H1 (cell line): ENCODE measurements around the gene CSNK2B. TPM values are rescaled to one million over a fixed set of nuclear protein-coding genes. Genes with fewer than 3 reads are reported as not detected.
A peak's percentile ranks its signal among the peaks of the same experiment; 100 is the strongest.

Experiments used
- polyA plus RNA-seq, 7 experiments: library from polyadenylated mRNA; depleted of rRNA in 3 of 7; stranded (reverse) in 5 of 7; unstranded in 2 of 7; fragments of >200 nt in 5 of 7; fragments of 200-250 nt in 2 of 7; gene quantifications; 1 replicate in 5 of 7; 2 replicates in 1 of 7; 4 replicates in 1 of 7; pipeline versions ENCODE4 v1.2.1 to v1.2.3, GENCODE V29; 2011 to 2013; ENCODE audit warnings: missing spikeins in 2 of 7, mixed read lengths in 2 of 7
- total RNA-seq: library from RNA; stranded (reverse); fragmentation: NEBNext Ultra II Directional; extraction: Animal tissue kit (Norgen Biotek cat#: 25700); gene quantifications from 2 replicates; pipeline ENCODE4 v1.2.1, GENCODE V29; 2021
- TF ChIP-seq, protein P1 (sequence below), 3 experiments: IDR thresholded peaks; 1 replicate in 2 of 3; 2 replicates in 1 of 3; pipeline versions ENCODE4 v1.5.1 to v1.6.1; 2011; ENCODE audit warnings: low read length in 3 of 3, mild to moderate bottlenecking in 3 of 3, inconsistent platforms in 2 of 3, low read depth in 1 of 3, moderate library complexity in 1 of 3; ENCODE audit not compliant: insufficient read depth in 1 of 3; ENCODE audit errors: control extremely low read depth in 1 of 3

CSNK2B gene
- total and polyA plus RNA-seq, 2 of the 8 experiments (the other 6 are each of a cell fraction or from before 2014, with no cell fraction given) = 169 to 208 TPM

DNA sequence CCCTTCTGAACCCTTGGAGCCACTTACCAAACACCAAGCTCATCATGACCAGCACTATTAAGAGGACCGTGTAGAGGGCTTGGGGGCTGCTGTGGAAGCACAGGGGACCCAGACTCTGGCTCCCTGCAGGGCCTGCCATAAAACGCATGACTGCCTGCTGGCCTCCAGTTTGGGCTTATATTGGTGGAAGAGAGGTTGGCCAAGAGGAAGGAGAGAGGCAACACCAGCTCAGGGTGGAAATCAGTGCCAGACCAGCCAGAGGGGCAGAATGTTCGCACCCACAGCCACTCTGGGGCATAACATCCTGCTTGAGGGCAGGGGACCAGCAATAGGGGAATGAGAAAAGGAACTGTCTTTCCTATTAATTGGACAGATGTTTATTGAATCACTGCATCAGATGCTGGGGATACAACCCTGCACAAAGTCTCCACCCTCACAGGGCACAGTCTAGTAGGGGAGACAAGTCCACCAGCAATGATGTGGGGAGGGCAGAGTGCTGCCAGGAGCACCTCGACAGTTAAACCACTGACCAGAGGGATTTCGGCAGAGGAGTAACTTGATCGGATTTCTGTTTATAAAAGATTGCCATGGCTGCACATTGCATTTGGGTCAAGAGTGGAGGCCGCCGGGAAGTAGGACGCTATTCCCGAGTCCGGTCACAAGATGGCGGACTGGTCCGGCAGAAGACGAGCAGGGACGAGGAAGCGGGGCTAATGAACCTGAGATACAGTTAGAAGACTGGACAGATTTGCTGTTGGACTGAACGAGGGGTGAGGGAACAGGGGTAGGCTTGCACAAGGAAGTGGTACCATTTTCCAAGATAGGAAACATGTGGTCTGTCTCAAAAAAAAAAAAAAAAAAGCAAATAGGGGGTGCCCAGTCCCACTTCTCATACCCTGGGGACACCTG, 14.6 kb downstream of the CSNK2B start, which contains the start of gene LY6G5C (continued):
- TF ChIP-seq, protein P1, sequence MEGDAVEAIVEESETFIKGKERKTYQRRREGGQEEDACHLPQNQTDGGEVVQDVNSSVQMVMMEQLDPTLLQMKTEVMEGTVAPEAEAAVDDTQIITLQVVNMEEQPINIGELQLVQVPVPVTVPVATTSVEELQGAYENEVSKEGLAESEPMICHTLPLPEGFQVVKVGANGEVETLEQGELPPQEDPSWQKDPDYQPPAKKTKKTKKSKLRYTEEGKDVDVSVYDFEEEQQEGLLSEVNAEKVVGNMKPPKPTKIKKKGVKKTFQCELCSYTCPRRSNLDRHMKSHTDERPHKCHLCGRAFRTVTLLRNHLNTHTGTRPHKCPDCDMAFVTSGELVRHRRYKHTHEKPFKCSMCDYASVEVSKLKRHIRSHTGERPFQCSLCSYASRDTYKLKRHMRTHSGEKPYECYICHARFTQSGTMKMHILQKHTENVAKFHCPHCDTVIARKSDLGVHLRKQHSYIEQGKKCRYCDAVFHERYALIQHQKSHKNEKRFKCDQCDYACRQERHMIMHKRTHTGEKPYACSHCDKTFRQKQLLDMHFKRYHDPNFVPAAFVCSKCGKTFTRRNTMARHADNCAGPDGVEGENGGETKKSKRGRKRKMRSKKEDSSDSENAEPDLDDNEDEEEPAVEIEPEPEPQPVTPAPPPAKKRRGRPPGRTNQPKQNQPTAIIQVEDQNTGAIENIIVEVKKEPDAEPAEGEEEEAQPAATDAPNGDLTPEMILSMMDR (IDR thresholded peaks at IDR 0.05; ENCODE audit: control extremely low read depth in 1 of 3, insufficient read depth in 1 of 3, low read depth in 1 of 3, low read length in 3 of 3) = peak; percentile 78 to 85 (median 83)
- TF ChIP-seq, all 59 proteins: peak for 5
